SK-N-SH (cell line): ENCODE data around the gene NCS1.

Source experiments
- EP300 ChIP-seq, 2 experiments: IDR thresholded peaks; 2 replicates each; pipeline versions ENCODE4 v1.4.0 to v1.6.1; 2012; ENCODE audit warnings: borderline replicate concordance in 1 of 2, low read depth in 1 of 2, low read length in 1 of 2
- POLR2AphosphoS5 ChIP-seq: IDR thresholded peaks from 2 replicates; pipeline ENCODE4 v1.6.1; 2012; ENCODE audit warnings: low read depth, low read length
- TF ChIP-seq, protein P1 (sequence below): IDR thresholded peaks from 2 replicates; pipeline ENCODE4 v1.4.0; 2012; ENCODE audit warnings: low read depth

DNA sequence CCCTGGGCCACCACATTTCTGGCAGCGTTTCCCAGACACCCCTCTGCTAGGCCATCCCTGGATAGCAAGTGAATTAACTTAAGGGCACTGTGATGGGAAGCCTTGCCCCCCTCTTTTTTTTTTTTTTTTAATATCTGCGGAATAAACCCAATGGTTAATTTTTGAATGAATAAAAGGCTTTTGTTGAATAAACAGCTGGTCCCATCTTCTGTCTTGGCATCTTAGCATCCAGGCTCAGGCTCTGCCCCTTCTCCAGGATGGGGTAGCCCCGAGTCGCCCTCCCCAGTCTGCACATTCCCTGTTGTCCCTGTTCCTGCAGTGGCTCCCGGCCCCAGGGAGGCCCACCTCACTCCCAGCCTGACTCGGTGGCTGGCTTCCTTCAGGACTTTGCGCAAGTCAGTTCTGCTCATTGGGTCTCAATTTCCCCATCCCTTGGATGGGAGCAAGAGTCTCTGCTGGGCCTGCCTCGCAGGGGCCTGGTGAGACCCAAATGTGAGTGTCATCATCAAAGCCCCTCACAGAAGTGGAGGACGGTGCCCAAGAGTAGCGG, 64.3 kb downstream of the NCS1 start:
- TF ChIP-seq POLR2AphosphoS5: no peak
- TF ChIP-seq, protein P1, sequence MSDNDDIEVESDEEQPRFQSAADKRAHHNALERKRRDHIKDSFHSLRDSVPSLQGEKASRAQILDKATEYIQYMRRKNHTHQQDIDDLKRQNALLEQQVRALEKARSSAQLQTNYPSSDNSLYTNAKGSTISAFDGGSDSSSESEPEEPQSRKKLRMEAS: no peak
- TF ChIP-seq EP300 (IDR thresholded peaks at IDR 0.05; ENCODE audit: borderline replicate concordance in 1 of 2, low read depth in 1 of 2, low read length in 1 of 2): no peak
